Esophagus muscularis mucosa (tissue), 4 donors: Measurements from ENCODE around the gene PTOV1. TPM values are rescaled to one million over a fixed set of nuclear protein-coding genes. Genes with fewer than 3 reads are reported as not detected.

Source experiments
- DNase-seq: peaks from one replicate; pipeline ENCODE4 v3.0.0-alpha.2; 2017; ENCODE audit errors: extremely low spot score
- H3K27ac ChIP-seq, 4 donors: fragments of 200-600 bp; sonication (generic); replicated peaks in 1 of 4; 1 replicate in 3 of 4; 2 replicates in 1 of 4; pipeline ENCODE4 v1.5.1; 2016 to 2019; ENCODE audit warnings: mild to moderate bottlenecking in 1 of 4
- H3K27me3 ChIP-seq, 4 donors: fragments of 200-600 bp; sonication (generic); one replicate each; pipeline versions ENCODE4 v1.5.1 to v1.6.0; 2016 to 2019
- H3K36me3 ChIP-seq, 4 donors: fragments of 200-600 bp; sonication (generic); one replicate each; pipeline ENCODE4 v1.5.1; 2016 to 2019
- H3K4me1 ChIP-seq, 4 donors: fragments of 200-600 bp; sonication (generic); one replicate each; pipeline ENCODE4 v1.5.1; 2016 to 2019
- H3K4me3 ChIP-seq, 4 donors: fragments of 200-600 bp; sonication (generic); 1 replicate in 2 of 4; 2 replicates in 2 of 4; pipeline ENCODE4 v1.5.1; 2016 to 2019; ENCODE audit warnings: mild to moderate bottlenecking in 4 of 4, moderate library complexity in 1 of 4
- H3K9me3 ChIP-seq, 4 donors: fragments of 200-600 bp; sonication (generic); 1 replicate in 3 of 4; 2 replicates in 1 of 4; pipeline ENCODE4 v1.5.1; 2016 to 2019
- CTCF ChIP-seq, 3 experiments: fragments of 200-600 bp in 2 of 3; fragments of 450-650 bp in 1 of 3; sonication (generic) in 2 of 3; IDR thresholded peaks; one replicate each; pipeline ENCODE4 v1.5.1; 2017 to 2019; ENCODE audit warnings: antibody characterized with exemption in 3 of 3, mild to moderate bottlenecking in 2 of 3, moderate library complexity in 1 of 3
- EP300 ChIP-seq: sonication (generic); formaldehyde crosslinking; IDR thresholded peaks from one replicate; pipeline ENCODE4 v1.6.1; 2017; ENCODE audit warnings: antibody characterized with exemption
- POLR2A ChIP-seq: fragments of 450-650 bp; IDR thresholded peaks from one replicate; pipeline ENCODE4 v1.6.1; 2017; ENCODE audit warnings: antibody characterized with exemption, moderate library complexity, mild to moderate bottlenecking, low read depth
- POLR2AphosphoS5 ChIP-seq, 2 donors: sonication (generic); formaldehyde crosslinking; IDR thresholded peaks; one replicate each; pipeline ENCODE4 v1.6.1; 2017; ENCODE audit warnings: antibody characterized with exemption in 2 of 2
- WGBS: methylation state at CpG from one replicate; pipeline ENCODE4 v1.1.5; 2018; 5-methylcytosine and 5-hydroxymethylcytosine counted together
- intact Hi-C: fragments of 100-400 bp; cut with DNase I; formaldehyde crosslinking; loops from one replicate; pipeline ENCODE4 v1.15.1; 2023
- total RNA-seq, 4 donors: library from RNA; depleted of rRNA; stranded (reverse); fragments of >200 nt; gene quantifications; one replicate each; pipeline versions ENCODE4 v1.1.0 to v1.2.1, GENCODE V29; 2016

Gene PTOV1
- total RNA-seq, 4 donors from 2014 or later, result 60.5 to 102 (median 84.4) TPM

GRCh38 chr19:49844138-49845095, 6.5 kb upstream of the PTOV1 start:
- TF ChIP-seq EP300 (no peak), POLR2A (no peak), CTCF (IDR thresholded peaks at IDR 0.05) (no peak), POLR2AphosphoS5 (IDR thresholded peaks at IDR 0.05) (no peak)
- no peaks in the 10 kb centered on the region for H3K9me3 ChIP-seq
- 81% methylated on average over 18 of the region's 18 CpGs for WGBS
- no peak overlapping the region for H3K4me3 ChIP-seq
- intact Hi-C loops, result no loop called here
- H3K27me3 ChIP-seq, result no peaks in the 10 kb centered on the region
- peaks cover 0 to 10% (median 8%) of the 10 kb centered on the region in 4 donors for H3K36me3 ChIP-seq
- peaks cover 0 to under 1% (median 0%) of the 10 kb centered on the region in 4 donors for H3K4me1 ChIP-seq
- DNase-seq, result no peak
- no peak overlapping the region for H3K27ac ChIP-seq

DNA sequence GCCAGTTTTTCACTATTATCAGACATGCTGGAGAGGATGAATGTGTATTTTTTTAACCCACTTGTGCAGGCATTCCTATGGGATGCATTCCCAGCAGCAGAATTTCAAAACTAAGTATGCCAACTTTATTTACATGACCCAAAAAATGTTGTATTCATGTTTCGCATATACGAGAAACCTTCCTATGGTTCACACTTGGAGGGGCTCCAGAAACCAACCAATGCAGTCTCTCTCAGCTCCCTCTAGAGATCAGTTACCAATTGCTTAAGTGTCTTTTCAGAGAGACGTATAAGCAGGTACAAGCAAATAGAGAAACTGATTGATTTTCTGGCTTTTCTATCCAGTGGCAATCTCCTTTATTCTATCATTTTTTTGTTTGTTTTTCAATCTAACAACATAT, 5.5 kb upstream of the PTOV1 start:
- DNase-seq, result no peak
- Histone ChIP-seq H3K36me3 (peaks cover 0 to 6% (median 2%) of the 10 kb centered on the region in 4 donors), H3K9me3 (no peaks in the 10 kb centered on the region), H3K27ac (no peak overlapping the region), H3K27me3 (no peaks in the 10 kb centered on the region), H3K4me1 (peaks cover 5 to 10% (median 7%) of the 10 kb centered on the region in 4 donors), H3K4me3 (no peak overlapping the region)
- intact Hi-C loops, result no loop called here
- no peak for TF ChIP-seq POLR2AphosphoS5 (IDR thresholded peaks at IDR 0.05)
- TF ChIP-seq POLR2A, result no peak
- TF ChIP-seq CTCF (IDR thresholded peaks at IDR 0.05), result no peak
- TF ChIP-seq EP300, result no peak
- WGBS, result 52% methylated on average over 3 of the region's 3 CpGs

GRCh38 chr19:49846408-49846807, 4.6 kb upstream of the PTOV1 start:
- DNase-seq, result no peak
- intact Hi-C loops, result no loop called here
- TF ChIP-seq CTCF (IDR thresholded peaks at IDR 0.05) (no peak), POLR2AphosphoS5 (IDR thresholded peaks at IDR 0.05) (no peak), POLR2A (no peak), EP300 (no peak)
- 84% methylated on average over 5 of the region's 5 CpGs for WGBS
- Histone ChIP-seq H3K27ac (no peak overlapping the region), H3K4me3 (no peak overlapping the region), H3K36me3 (no peaks in the 10 kb centered on the region), H3K9me3 (no peaks in the 10 kb centered on the region), H3K27me3 (no peaks in the 10 kb centered on the region), H3K4me1 (peaks cover 5 to 10% (median 7%) of the 10 kb centered on the region in 4 donors)

GRCh38 chr19:49847731-49848696, 2.9 kb upstream of the PTOV1 start:
- Histone ChIP-seq H3K27me3 (no peaks in the 10 kb centered on the region), H3K4me3 (no peak overlapping the region), H3K36me3 (no peaks in the 10 kb centered on the region), H3K4me1 (peaks cover 19 to 26% (median 21%) of the 10 kb centered on the region in 4 donors), H3K9me3 (no peaks in the 10 kb centered on the region), H3K27ac (no peak overlapping the region)
- WGBS, result 86% methylated on average over 10 of the region's 10 CpGs
- TF ChIP-seq CTCF (IDR thresholded peaks at IDR 0.05) (no peak), EP300 (no peak), POLR2AphosphoS5 (IDR thresholded peaks at IDR 0.05) (no peak), POLR2A (no peak)
- no peak for DNase-seq
- intact Hi-C loops, result no loop called here
